GM13977 (cell line): ENCODE measurements around the gene GPT2.

Experiments
- DNase-seq: peaks from one replicate; pipeline ENCODE4 v3.0.0; 2012; ENCODE audit warnings: low spot score
- CTCF ChIP-seq: IDR thresholded peaks from 2 replicates; pipeline ENCODE4 v1.5.1; 2012; ENCODE audit warnings: mild to moderate bottlenecking, control low read depth; ENCODE audit not compliant: insufficient read depth; ENCODE audit errors: extremely low read depth, missing control alignments
- in situ Hi-C: fragments of 300-500 bp; cut with MboI; formaldehyde crosslinking; loops from one replicate; pipeline ENCODE4 v1.12.0; 2022; ENCODE audit warnings: low sequenced_read_pairs, low pct_unique_long_range_greater_than_20kb, mixed read lengths, inconsistent platforms; ENCODE audit not compliant: unreplicated experiment

The GPT2 gene

GRCh38 chr16:46922239-46922638 is 38.1 kb downstream of the GPT2 start:
- no peak for DNase-seq
- no peak for TF ChIP-seq CTCF
- in situ Hi-C loops: loop anchor here (5.0 kb wide), 1 partner anchor 65 kb away; no protein-coding TSS in a partner anchor

GRCh38 chr16:46923513-46924295 is 39.5 kb downstream of the GPT2 start:
- DNase-seq: no peak
- in situ Hi-C loops: loop anchor here (5.0 kb wide), 1 partner anchor 66 kb away; no protein-coding TSS in a partner anchor
- TF ChIP-seq CTCF: no peak

- in situ Hi-C loops: loop anchor here (5.0 kb wide), 1 partner anchor 67 kb away; no protein-coding TSS in a partner anchor
- no peak for DNase-seq
- no peak for TF ChIP-seq CTCF
These were observed 40.2 kb downstream of the GPT2 start for GRCh38 chr16:46924402-46924801.

GRCh38 chr16:46926470-46927225 is 42.5 kb downstream of the GPT2 start:
- no peak for DNase-seq
- in situ Hi-C loops: loop anchor here (25.0 kb wide), 1 partner anchor 1136 kb away; no protein-coding TSS in a partner anchor
- TF ChIP-seq CTCF: no peak

- no peak for DNase-seq
- in situ Hi-C loops: loop anchor here (25.0 kb wide), 1 partner anchor 1135 kb away; no protein-coding TSS in a partner anchor
- no peak for TF ChIP-seq CTCF
These were observed 43.1 kb downstream of the GPT2 start for GRCh38 chr16:46927273-46927672.

- in situ Hi-C loops: loop anchor here (25.0 kb wide), 1 partner anchor 1133 kb away; no protein-coding TSS in a partner anchor
- no peak for TF ChIP-seq CTCF
- DNase-seq: no peak
These were observed 44.6 kb downstream of the GPT2 start for GRCh38 chr16:46928811-46929210.
